GM21737 (cell line): ENCODE data around the gene SYT12.
A peak's percentile ranks its signal among the peaks of the same experiment; 100 is the strongest.

Experiments
- ATAC-seq: cut with Tn5 transposase; IDR thresholded peaks from one replicate; pipeline ENCODE4 v1.9.1; 2021; ENCODE audit warnings: mild to moderate bottlenecking, moderate library complexity; ENCODE audit not compliant: unreplicated experiment

Gene SYT12

DNA sequence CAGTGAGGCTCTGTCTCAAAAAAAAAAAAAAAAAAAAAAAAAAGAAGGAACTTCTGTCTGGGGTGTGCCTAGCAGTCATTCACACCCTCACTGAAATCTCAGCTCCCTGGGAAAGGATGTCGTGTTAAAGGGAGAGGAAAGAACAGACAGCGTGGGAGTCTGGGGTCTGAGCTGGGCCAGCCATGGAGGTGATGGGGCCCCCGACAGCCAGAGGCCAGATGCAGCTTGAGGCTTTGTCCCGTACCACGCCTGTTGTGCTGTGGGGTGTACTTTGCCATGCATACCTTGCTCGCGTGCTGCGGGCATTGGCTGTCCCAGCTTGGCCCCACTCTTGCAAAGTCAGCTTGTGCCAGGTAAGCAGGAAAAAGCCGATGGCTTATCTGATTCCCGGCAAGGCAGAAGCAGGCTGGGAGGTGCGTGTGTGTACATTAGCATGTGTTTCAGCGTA is 4.6 kb downstream of the SYT12 start:
- ATAC-seq: no peak

DNA sequence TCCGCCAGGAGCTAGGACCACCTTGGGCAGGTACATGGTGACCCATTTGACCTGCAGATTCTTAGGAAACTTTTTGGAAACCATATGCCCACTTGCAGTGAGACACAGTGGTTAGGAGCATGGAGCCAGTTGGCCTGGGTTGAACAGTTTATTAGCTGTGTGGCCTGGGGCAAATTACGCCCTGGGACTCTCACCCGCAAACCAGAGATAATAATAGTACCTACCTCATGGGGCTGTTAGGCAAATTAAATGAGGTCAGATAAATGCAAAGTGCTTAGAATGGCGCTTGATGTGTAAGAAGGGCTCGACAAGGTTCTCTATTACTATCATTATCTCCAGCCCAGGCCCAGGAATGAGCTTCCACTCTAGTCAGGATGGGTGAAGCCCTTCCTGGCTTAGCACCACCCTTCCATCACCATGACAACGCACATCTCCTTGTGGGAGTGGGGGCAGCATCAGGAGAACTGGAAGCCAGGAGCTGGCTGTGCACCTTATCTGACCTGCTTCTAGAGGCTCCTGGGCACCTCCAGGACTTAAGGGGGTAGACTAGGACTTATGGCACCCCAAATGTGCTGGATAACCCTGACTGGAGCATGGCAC is 5.1 kb downstream of the SYT12 start:
- peak; percentile 60 for ATAC-seq

DNA sequence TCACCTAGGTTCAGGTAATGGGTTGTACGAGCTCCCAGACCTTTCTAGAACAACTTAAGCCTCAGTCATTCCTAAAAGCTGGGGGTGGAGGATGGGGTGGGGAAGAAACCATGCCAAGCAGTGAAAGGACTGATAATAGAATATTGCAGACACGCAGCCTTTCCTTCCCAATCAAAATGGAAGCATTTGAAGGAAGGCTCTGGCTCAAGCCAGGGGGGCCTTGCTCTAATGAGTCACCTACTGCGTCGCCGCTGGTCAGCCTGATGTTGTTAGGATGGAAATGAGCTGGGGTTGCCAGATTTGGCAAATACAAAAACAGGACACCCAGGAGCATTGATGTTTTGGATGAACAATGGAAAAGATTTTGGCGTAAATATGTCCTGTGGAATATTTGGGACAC is 6.2 kb downstream of the SYT12 start:
- ATAC-seq: no peak

DNA sequence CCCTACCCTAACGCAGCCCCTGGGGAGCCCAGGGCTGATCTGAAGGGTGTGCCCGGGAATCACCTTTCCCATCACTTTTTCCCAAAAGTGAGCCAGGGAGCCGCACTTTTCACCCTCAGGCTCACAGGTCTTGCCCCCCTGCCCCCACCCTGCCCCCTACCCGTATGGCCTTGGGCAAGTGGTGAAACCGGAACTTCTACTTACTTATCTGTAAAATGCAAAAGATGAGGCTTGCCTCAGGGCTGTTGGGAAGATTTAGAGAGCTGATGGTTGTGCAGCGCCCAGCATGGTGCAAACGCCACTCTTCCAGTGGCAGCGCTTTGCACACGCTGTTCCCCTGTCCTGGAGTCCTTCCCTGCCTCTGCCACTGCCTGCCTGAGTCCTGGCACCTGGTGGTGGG is 8.0 kb downstream of the SYT12 start:
- no peak for ATAC-seq

DNA sequence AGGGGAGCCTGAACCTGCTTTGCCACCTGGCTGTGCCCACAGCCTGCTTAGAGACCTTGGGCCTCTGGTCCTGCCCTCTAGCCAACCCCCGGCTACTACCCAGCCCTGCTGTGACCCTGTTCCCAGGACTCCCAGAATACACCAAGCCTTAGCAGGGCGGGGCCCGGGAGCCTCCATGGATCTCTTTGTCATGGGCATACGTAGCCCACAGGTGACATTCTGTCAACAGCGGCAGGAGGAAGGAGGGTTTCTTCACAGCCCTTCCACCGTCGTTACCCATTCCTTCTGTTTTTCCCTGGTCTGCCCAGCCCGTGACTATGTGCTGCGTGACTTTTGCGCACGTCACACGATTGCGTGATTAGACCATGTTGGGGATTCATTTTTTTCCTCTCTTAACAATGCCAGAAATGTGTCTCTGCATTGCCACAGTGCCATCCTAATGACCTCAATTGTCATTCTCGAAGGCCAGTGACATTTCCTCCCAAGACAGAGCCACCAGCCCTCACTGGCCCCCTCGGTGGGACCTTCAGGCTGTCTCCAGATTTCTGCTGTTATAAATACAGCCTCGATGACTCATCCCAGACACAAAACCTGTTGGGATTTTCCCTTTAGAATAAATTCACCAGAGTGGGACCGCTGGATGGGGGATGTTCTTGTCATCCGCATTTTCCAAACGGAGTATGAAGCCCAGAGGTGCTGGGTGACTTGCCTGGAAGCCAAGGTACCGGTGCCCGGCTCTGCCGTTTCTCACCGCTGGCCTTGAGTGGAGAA is 9.0 kb downstream of the SYT12 start:
- ATAC-seq: no peak

DNA sequence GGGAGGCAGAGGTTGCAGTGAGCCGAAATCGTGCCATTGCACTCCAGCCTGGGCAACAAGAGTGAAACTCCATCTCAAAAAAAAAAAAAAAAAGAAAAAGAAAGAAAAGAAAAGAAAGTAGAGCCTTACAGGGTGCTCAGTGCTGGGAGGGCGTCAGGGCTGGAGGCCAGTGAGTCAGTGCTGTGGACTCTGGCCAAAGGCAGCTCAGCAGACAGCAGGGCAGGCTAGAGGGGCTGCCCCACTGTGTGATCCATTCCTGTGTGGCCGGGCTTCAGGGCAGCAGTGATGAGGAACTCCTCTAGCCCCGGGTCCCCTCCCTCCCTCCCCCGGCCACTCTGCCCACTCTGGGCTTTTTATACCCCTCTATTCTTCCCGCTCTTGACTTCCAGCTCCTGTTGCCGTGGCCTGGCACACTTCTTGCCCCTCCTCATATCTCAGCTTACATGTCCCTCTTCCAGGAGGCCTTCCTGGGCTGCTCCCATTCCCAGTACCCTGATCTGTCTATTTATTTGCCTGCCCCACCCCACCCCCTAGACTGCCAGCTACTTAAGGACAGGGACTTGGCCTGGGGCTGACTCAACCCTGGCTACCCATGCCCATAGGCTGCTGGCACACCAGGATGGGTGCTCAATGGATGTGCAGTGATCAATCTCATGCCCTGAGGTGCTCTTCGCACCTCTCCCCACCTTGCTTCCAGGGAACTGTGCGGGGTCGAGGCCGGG is 10.1 kb downstream of the SYT12 start:
- no peak for ATAC-seq

DNA sequence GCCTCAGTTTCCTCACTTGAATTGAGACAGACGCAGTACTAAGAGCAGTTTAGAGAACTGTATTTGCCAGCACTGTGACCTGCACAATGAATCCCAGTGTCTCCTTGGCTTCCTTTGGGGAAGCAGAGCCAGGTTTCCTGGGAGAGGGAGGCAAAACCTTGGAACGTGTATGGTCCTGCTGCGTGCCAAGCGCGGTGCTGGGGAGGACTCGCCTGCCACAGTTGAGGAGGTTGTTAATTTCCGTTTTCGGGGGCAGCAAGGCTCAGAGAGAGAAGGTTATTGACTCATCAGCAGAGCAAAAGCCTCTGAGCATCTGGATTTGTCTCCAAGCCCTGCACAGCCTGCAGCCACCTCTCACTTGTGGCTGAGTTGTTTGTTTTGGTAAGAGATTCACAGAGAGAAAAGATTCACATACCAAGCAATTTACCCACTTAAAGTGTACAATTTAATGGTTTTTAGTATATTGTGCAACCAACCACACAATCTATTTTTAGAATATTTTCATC is 10.8 kb downstream of the SYT12 start:
- ATAC-seq: no peak

DNA sequence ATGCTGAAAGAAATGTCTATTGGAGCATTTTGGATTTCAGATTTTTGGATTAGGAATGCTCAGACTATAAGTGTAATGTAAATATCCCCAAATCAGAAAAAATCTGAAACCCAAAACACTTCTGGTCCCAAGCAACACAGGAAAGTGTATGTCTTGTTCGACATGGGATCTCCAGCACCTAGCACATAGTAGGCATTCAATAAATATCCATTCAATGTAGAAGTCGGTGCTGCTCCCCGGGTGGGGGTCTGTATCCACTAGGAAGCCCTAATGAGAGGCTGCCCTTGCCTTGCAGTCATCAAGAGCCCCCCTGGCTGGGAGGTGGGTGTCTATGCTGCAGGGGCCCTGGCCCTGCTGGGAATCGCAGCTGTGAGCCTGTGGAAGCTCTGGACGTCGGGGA is 11.4 kb downstream of the SYT12 start:
- no peak for ATAC-seq

DNA sequence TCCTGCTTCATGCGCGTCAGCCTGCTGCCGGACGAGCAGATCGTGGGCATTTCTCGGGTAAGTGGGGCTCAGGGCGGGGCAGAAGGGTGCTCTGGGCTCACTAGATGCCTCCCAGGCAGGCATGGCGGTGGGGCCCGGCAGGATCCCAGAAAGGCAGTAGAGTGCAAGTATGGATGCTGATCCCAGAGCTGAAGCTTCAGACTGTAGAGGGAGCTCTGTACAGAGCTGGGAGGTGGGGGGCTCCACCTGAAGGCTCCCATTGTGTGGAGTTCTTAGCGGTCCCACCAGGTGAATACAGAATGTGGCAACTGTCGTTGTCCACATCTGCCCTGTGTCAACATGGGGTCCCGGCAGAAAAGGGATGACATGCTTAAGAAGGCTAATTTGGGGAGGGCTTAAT is 17.2 kb downstream of the SYT12 start:
- no peak for ATAC-seq

DNA sequence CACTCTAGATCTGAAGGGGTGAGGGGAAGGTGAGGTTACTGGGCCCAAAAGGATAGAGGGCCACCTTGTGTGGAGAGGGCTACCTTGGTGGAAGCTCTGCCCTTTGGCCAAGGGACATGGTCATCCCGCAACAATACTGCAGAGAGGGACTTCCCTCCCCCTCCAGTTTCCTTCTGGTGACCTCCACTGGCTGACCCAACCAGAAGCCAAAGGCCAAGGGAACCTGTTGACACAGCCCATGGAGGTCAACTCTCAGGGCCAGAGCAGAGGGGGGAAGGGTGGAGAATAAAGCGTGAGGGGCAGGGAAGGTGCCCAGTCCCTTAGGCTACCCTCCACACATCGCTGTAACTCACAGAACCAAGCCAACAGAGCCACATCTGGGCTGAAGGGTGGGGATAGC is 18.7 kb downstream of the SYT12 start:
- ATAC-seq: no peak

DNA sequence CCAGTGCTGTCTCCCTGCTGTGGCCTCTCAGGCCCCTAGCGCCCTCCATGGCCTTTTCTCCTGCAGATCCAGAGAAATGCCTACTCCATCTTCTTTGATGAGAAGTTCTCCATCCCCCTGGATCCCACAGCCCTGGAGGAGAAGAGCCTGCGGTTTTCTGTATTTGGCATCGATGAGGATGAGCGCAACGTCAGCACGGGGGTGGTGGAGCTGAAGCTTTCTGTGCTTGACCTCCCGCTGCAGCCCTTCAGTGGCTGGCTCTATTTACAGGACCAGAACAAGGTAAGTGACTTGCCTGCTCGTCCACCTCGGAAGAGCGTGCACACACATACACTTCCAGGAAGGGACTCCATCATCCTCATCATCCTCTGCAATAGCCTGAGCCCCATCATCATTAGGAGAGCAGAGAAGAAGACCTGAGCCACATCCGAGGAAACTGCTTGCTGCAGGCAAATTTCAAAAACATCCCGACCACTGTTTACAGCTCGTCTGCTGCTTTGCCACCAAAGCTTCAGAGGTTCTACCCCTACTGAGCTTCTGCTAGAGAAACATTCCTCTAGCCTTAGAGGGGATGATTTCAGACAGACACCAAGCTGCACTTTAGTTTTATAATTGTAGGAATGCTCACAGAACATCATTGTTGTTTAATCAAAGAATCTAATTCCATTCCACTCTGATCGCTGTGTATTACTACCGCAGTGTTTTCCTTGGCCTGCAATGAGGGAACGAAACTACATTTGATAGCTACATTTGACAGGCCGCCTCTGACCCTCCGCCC is 20.8 kb downstream of the SYT12 start:
- ATAC-seq: no peak

DNA sequence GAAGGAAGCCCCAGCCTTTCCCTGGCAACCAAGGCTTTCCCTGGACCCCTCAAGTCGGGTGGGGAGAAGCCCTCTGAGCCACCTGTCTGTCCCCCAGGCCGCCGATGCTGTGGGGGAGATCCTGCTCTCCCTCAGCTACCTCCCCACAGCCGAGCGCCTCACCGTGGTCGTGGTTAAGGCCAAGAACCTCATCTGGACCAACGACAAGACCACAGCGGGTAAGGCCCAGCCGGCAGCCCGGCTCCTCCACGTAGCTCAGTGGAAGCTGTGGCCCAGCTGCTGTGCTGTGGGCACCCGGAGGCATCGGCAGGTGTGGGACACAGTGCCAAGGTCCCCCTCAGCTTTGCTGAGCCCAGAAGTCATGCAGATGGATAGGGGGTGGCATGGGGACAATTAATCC is 21.6 kb downstream of the SYT12 start:
- ATAC-seq: no peak

DNA sequence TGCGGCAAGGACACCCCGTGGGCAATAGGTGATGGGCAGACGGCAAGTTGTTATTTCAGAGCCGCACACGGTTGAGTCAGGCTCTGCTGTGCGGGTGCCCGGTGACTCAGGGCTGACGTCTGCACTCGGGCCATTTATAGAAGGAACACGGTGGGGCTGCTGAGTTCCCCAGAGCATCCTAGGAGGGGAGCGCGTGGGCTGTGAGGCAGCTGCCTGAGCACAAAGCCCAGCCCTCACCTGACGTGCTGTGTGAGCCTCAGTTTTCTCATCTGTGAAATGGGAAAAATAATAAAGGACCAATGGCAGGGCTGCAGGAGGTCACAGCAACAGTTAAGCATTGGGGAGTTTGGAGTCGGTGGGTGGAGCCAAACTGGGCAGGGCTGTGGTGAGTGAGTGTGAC is 22.4 kb downstream of the SYT12 start:
- no peak for ATAC-seq

DNA sequence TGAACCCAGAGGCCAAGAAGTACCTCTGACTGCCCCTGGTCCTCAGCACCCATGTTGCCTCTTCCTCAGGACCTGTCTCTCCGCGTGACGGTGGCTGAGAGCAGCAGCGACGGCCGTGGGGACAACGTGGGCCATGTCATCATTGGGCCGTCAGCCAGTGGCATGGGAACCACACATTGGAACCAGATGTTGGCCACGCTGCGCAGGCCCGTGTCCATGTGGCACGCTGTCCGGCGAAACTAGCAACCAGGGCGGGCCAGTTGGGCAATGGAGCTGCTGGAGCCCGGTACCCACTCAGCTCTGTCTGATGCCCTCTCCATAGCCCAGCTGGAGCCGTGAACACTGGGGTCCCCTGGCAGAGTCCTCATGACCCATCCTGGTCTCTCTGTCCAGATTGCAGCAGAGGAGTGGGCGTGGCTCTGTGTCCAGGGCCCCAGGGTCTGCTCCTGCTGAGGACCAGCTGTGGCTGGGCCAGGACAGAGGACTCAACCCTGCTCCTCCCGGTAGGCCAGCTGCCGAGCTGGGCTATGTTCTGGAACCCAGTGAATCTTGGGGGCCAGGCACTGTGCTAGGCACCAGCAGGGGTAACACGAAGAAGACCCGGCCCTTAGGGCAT is 25.7 kb downstream of the SYT12 start:
- no peak for ATAC-seq

DNA sequence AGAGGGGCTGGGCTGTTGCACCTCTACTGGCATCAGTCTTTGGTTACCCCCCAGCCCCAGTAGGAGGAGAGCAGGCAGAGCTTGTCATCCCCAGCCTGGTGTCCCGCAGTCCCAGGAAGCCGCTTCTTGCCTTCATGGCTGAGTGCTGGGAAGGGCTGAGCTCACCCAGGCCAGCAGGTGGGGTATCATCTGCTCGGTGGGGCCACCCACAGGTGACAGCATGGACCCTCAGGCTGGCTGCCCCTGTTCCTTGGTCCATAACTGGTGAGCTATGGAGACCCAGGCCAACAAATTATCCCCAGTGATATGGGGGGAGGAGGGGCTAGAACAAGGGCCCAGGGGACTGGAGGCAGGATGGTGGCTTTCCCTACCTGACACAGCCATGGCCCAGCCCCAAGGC is 27.2 kb downstream of the SYT12 start:
- ATAC-seq: no peak

DNA sequence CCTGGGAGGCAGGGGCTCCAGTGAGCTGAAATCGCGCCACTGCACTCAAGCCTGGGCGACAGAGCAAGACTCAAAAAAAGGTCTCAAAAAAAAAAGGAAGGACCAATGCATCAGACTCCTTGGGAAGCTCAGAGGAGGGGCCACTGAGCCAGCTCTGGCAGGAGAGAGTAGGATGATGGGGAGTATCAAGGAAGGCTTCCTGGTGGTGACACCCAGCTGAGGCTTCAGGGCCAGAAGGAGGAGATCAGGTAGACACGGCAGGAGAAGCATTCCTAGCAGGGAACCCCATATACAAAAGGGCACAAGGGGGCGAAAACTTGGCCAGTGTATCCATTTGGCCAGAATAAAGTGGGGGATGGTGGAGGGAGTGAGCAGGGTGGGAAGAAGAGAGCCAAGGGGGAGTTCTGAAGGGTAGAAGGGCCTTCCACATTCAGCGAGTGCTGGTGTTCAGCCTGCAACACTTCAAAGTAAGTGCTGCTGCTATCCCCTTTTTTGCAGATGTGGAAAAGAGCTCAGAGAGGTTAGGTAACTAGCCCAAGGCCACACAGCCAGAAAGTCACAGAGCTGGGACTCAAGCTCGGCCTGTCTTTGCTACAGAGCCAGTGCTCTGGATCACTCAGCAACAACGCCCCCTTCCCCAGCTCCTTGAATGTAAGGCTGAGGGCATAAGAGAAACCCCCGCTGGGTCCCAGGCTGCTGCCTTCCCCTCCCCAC is 28.4 kb downstream of the SYT12 start:
- ATAC-seq: no peak

DNA sequence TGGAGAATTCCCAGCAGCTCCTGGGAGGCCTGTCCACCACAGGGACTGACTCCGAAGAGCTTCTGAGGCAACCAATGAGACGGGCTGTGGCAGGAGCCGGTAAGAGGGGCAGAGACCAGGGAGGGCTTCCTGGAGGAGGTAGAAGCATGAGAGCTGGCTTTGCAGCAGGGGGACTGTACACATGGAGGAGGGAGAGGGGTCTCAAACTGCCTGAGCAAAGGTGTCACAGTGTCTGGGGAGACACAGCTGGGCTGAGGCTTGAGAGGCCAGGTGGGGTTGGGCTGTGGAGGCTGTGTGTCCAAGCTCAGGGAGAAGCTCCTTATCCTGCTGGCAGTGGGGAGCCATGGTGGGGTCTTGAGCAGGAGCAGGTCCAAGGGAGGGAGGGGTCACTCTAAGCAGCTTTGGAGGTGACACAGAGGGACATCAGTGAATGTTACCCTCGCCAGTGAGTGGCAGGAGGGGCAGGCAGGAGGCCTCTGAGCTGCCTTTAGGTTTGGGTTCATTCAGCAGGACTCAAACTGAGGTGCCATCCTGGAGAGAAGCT is 29.1 kb downstream of the SYT12 start:
- no peak for ATAC-seq

DNA sequence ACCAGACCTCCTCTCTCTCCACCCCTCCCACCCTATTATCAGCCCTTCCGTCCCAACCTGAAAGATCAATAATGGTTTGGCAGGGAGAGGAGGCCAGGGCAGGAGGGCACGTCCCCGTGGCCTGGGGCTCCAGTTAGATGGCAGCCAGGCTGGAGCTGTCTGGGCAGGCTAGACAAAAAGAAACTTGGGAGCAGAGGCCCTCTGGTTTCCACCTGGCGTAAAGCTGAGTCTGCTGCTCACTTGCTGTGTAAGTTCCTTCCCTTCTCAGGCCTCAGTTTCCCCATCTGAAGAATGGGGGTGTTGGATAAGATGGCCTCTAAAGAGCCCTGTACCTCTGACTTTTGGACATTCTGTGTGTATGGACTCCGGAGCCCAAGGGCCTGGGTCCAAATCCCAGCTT is 30.0 kb downstream of the SYT12 start:
- ATAC-seq: no peak

DNA sequence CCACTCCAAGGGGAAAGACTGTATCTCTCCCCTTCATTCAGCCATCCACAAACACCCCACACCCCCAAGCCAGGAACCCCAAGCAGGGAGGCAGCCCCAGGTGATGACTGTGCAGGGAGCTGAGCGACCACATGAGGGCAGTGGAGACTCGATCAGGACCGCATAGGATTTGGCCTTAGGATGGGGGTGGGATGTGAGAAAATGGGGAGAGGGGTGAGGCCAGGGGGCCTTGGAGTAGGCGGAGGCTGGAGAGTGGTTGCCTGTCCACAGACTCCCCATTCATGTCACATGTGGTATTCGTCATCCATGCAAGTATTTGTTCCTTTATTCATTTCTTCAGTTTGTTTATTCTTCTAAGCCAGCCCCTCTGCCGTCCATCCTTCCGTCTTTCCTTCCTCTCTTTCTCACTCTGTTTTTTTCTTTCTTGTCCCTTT is 31.0 kb downstream of the SYT12 start:
- no peak for ATAC-seq

DNA sequence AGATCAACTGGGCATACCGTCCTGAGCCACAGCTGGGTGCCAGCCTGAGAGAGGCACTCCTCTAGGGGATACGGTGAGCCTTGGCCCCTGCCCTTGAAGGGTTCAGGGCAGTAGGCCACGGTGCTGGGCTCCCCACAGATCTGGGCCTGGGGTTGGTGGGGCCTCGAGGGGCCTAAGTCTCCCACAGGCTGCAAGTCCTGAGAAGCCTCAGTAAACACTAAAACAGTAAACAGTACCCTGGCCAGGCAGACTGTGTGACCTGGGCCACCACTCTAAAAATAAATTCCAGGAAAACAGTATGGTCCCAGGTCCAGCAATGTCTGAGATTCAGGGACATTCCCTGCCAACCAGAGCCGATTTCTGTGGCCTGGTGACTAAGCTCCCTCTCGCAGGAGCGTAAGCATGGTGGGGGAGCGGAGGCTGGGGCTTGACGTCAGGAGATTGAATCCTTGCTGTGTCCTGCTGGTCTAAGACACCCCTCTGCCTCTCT is 31.5 kb downstream of the SYT12 start:
- ATAC-seq: no peak
